Measurements from ENCODE around the gene FLRT1. TPM values are rescaled to one million over a fixed set of nuclear protein-coding genes. Genes with fewer than 3 reads are reported as not detected.

FLRT1 gene
- polyA plus RNA-seq, 1 experiment: 0.42 TPM

- Histone ChIP-seq H3K27me3 (ENCODE audit: control insufficient read depth, insufficient read depth, low read length) (no peaks in the 10 kb centered on the region), H3K4me3 (ENCODE audit: low read depth, low read length) (no peak overlapping the region), H3K36me3 (ENCODE audit: control insufficient read depth, insufficient read depth, low read length) (no peaks in the 10 kb centered on the region)
- CTCF ChIA-PET: no interaction called here
- POLR2A ChIA-PET: no interaction called here
- no peak for TF ChIP-seq CTCF (IDR thresholded peaks at IDR 0.05; ENCODE audit: insufficient read depth, low read depth, low read length)
- DNase-seq (ENCODE audit: low read depth): no peak
Observed at GRCh38 chr11:64058494-64058893, 22.8 kb downstream of the FLRT1 start.

DNA sequence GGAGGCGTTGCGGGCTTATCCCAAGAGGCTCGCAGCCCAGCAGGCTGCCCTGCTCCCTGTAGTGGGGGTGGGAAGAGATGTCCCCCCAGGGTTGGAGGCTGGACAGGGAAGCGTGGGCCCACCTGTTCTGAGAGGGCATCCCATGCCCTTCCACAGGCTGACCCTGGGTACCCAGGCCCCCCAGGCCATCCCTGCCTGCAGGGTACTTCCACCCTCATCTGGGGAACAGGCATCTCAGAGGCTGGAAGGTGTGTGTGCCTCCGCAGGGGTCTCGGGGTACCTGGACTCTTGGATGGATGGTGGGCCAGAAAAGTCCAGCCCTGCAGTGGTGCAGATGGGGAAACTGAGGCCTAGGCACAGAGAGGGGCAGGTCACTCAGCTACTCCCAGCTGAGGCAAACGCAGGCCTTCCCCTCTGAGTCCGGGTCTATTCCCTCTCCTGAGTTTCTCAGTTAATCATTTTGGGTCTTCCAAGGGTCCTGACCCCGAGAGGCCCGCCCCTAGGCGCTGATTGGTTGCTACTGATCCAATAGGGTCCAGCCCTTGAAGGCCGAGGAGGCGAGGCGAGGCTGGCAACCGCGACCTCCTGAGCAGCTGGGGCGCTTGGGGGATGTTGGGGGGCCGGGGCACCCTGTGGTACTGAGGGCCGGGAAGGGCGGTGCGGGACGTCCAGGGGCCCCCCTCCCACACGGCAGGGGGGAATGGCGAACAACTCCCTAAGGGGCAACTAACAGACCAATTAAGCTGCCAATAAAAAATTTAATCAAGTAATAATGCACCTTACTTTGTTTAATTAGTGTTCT is 23.8 kb downstream of the FLRT1 start:
- no peak for TF ChIP-seq CTCF (IDR thresholded peaks at IDR 0.05; ENCODE audit: insufficient read depth, low read depth, low read length)
- no peak overlapping the region for H3K4me3 ChIP-seq (ENCODE audit: low read depth, low read length)
- CTCF ChIA-PET: no interaction called here
- H3K36me3 ChIP-seq (ENCODE audit: control insufficient read depth, insufficient read depth, low read length): no peaks in the 10 kb centered on the region
- POLR2A ChIA-PET: no interaction called here
- DNase-seq (ENCODE audit: low read depth): no peak
- no peaks in the 10 kb centered on the region for H3K27me3 ChIP-seq (ENCODE audit: control insufficient read depth, insufficient read depth, low read length)

DNA sequence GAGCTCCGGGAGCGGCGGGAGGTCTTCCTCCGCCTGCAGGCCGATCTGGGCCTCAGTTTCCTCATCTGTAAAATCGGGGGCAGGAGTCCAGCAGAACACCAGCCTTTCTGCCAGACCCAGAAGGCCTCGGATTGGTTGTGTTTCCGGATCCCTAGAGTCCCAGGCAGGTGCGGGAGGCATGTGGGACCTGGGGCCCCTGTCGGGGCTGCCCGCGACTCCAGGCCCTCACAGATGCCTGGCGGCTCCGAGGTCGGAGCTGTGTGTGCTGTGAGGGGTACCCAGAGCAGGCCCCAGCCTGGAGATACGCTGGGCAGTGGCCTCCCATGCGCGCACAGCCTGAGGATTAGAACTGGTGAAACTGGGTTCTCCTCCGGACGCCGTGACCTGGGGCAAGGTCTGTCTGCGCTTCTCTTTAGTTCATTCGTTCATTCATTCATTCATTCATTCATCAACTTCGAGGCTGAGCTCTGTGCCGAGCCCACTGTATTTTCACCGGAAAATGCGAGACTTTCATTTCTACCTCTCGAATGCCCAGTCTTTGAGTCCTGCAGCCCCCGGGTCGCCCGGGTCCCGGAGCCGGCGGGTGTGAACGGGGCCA is 24.6 kb downstream of the FLRT1 start:
- Histone ChIP-seq H3K4me3 (ENCODE audit: low read depth, low read length) (no peak overlapping the region), H3K36me3 (ENCODE audit: control insufficient read depth, insufficient read depth, low read length) (no peaks in the 10 kb centered on the region), H3K27me3 (ENCODE audit: control insufficient read depth, insufficient read depth, low read length) (no peaks in the 10 kb centered on the region)
- DNase-seq (ENCODE audit: low read depth): no peak
- no peak for TF ChIP-seq CTCF (IDR thresholded peaks at IDR 0.05; ENCODE audit: insufficient read depth, low read depth, low read length)
- POLR2A ChIA-PET: no interaction called here
- CTCF ChIA-PET: no interaction called here

DNA sequence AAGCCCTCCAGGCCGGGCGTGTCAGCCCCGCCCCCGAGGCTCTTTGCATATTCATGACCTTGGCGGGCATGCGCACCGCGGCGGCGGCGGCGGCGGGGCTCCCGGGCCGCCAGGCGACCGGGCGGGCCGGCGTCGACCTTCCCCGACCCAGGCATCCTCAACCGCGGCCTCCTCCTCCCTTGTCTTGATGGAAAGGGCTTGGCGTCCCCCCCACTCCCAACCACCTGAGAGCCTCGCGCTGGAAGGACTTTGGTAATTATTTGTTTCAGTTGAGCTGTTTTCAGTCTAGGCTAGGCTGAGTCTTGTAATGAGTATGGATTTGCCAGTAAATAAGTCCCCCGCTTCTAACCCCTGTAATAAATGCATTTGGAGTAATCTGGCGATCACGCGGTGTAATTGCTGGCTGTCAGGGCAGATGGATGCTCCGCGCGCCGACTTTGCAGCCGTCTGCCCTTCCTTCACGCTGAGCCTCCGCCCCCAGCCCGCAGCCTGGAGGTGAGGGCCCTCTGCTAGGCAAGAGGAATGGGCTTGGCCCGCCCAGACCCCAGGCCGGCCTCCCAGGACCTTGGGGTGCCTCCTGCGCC is 25.2 kb downstream of the FLRT1 start:
- Histone ChIP-seq H3K4me3 (ENCODE audit: low read depth, low read length) (peak overlapping the region; percentile 10; the same call in 1 of the 2 replicates), H3K36me3 (ENCODE audit: control insufficient read depth, insufficient read depth, low read length) (no peaks in the 10 kb centered on the region), H3K27me3 (ENCODE audit: control insufficient read depth, insufficient read depth, low read length) (no peaks in the 10 kb centered on the region)
- DNase-seq (ENCODE audit: low read depth): no peak
- ChIA-PET CTCF (no interaction called here), POLR2A (no interaction called here)
- TF ChIP-seq CTCF (IDR thresholded peaks at IDR 0.05; ENCODE audit: insufficient read depth, low read depth, low read length): no peak
